GM21825 (cell line): ENCODE data around the gene CYLC1.

Experiments used
- ATAC-seq: cut with Tn5 transposase; IDR thresholded peaks from one replicate; pipeline ENCODE4 v1.9.1; 2021; ENCODE audit warnings: mild to moderate bottlenecking, moderate library complexity; ENCODE audit not compliant: unreplicated experiment

The CYLC1 gene, protein sequence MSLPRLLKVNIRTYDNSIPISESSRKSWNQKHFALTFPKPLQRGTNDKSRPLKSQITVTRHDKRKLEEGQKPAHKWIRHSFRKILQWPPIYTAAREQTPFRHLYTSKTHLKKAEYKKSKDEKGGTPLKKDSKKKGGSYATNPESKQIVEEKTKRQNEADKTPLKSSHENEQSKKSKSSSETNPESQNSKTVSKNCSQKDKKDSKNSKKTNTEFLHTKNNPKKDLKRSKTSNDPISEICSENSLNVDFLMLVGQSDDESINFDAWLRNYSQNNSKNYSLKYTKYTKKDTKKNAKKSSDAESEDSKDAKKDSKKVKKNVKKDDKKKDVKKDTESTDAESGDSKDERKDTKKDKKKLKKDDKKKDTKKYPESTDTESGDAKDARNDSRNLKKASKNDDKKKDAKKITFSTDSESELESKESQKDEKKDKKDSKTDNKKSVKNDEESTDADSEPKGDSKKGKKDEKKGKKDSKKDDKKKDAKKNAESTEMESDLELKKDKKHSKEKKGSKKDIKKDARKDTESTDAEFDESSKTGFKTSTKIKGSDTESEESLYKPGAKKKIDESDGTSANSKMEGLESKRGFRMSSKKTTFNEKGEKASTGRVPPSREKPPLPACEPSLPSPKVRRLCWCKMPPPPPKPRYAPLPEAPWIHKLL

DNA sequence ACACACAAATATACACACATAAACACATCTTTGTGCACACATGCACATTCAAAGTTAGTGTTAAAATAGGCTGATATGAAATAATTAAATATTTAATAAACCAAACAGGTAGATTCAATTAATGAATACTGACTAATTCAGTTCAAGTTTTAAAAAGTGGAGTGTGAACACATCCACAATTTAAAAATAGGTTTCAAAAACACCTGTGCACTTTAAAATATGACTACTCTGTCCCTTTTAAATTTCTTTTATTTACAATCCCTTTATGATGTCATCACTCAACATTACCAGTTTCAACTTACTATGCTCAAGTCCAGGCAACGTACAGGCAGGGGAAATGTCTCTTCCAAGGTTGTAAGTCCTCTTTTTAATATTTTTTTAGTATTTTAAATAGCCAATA, at the start of gene CYLC1:
CYLC1 (plus strand) TSS at position 301 of the 400 bp plus-strand sequence; CDS start at position 338, 37 bp downstream.
- ATAC-seq = no peak

GRCh38 chrX:83819304-83819703, 41.6 kb upstream of the CYLC1 start:
- no peak for ATAC-seq

DNA sequence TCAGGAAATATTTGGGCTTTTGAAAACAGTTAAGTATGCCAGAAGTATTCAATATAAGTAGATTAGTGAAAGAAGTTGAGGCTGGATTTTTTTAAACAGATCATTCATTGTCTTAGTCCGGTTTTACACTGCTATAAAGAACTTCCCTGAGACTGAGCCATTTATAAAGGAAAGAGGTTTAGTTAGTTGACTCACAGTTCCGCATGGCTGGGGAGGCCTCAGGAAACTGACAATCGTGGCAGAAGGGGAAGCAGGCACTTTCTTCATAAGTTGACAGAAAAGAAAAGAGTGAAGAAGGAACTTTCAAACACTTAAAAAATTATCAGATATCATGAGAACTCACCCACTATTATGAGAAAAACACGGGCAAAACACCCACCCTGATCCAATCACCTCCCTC, 31.1 kb upstream of the CYLC1 start:
- ATAC-seq = no peak

GRCh38 chrX:83845397-83845796, 15.5 kb upstream of the CYLC1 start:
- peak; percentile 99 for ATAC-seq

DNA sequence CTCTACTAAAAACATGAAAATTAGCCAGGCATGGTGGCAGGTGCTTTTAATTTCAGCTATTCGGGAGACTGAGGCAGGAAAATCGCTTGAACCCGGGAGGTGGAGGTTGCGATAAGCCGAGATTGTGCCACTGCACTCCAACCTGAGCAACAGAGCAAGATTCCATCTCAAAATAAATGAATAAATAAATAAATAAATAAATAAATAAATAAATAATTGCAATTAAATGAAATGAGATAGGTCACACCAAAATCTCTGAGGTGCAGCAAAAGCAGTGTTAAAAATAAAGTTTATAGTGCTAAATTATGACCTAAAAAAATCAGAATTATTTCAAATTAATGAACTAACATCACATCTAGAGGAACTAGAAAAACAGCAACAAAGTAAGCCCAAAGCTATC, 13.6 kb upstream of the CYLC1 start:
- no peak for ATAC-seq

DNA sequence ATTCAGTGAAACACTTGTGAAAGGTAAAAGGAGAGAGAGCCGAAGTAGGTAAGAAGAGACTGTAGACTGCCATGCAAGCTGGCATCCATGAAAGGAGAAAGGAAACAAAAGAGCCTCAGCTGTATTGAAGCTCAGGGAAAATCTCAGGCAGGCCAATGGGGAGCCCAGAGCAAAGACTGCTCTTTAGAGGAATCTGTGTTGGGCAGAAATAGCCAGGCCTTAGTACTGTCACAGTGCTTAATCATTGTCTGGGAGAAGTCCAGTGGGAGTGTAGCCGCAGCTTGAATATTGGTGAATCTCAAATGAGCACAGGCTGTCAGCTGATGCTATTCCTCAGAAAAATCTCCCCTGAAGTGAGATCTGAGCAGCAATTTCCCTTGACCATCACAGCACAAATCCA, 27.6 kb downstream of the CYLC1 start:
- ATAC-seq = no peak

- ATAC-seq = no peak
These were observed 31.5 kb downstream of the CYLC1 start for GRCh38 chrX:83892433-83892832.

DNA sequence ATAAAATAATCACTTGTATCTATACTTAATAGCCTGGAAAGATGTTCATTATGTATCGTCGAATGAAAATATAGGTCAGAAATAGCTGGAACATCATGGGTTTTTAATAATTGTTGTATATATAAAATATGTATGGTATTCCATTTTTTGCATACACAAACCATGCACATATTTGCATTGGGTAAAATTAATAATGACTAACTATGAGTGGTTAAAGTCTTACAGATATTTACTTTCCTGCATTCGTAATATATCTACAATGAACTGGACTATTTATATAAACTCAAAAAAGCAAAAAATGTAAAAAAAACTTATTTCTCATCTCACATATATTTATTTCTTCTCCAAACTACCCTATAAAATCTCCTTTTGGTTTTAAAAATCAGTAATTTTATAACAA, 46.0 kb downstream of the CYLC1 start:
- ATAC-seq = no peak

DNA sequence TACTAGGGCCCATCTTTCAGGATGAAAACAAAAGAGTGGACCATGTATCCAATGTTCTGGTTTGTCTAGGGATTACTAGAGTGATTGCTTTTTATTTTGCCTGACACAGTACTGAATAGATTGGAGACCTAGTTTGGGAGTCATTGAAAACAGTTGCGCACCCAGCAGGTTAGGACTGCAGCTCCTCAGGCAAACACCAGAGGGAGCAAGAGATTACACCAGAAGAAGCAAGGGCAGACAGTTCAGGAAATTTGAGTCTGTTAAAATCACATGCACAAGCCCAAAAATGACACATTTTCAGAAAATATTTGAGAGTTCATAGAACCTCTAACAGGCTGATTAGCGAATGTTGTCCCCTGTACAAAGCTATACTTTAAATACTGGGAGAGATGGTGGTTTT, 55.6 kb downstream of the CYLC1 start:
- ATAC-seq = no peak

DNA sequence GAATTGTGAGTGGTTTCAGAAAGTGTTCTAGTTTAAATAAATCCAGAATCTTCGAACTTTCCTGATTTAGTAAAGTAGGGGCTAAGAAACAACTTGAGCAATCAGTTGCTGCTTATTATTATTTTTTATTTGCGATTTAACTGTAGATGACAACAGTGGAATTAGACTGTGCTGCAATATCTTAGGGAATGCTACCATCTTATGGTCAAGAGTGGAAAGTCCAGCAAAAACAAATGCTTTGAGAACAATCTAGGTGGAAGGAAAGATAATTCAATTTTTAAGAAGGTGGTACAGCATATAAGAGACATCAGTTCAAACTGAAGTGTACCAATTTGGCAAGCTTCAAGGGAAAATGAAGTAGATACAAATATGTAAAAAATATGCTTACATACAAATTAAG, 73.3 kb downstream of the CYLC1 start:
- ATAC-seq = no peak
